T-cell (primary cell): ENCODE data around the gene MCRIP2. TPM values are rescaled to one million over a fixed set of nuclear protein-coding genes. Genes with fewer than 3 reads are reported as not detected.
A peak's percentile ranks its signal among the peaks of the same experiment; 100 is the strongest.

Experiments
- ATAC-seq, 4 experiments: fragments of 200-7000 bp in 3 of 4; fragments of 150-1000 bp in 1 of 4; cut with Tn5 transposase; replicated peaks in 1 of 4; 1 replicate in 3 of 4; 2 replicates in 1 of 4; pipeline ENCODE4 v1.10.0; 2021; ENCODE audit warnings: moderate library complexity in 3 of 4, mild to moderate bottlenecking in 2 of 4, moderate number of reproducible peaks in 1 of 4
- CTCF ChIA-PET, 2 donors: fragments of 300-600 bp; sonication (Branson Sonifier 250); formaldehyde crosslinking; loops; one replicate each; lab custom pipeline; 2022; ENCODE audit warnings: antibody characterized with exemption in 2 of 2; lab: Charles Lee
- POLR2A ChIA-PET, 2 donors: fragments of 300-600 bp; sonication (Branson Sonifier 250); formaldehyde crosslinking; loops; one replicate each; lab custom pipeline; 2022; ENCODE audit warnings: antibody characterized with exemption in 2 of 2; lab: Charles Lee
- DNase-seq, 35 experiments: peaks; one replicate each; pipeline versions ENCODE4 v3.0.0 to v3.0.0-alpha.2; 2013 to 2023
- H3K27ac ChIP-seq: one replicate; pipeline ENCODE4 v1.5.1; 2013; ENCODE audit warnings: low read length
- H3K27me3 ChIP-seq, 2 experiments: replicated peaks in 1 of 2; 1 replicate in 1 of 2; 2 replicates in 1 of 2; pipeline versions ENCODE4 v1.6.1 to v1.7.0; 2013; ENCODE audit warnings: low read length in 1 of 2, mixed read lengths in 1 of 2; ENCODE audit not compliant: control insufficient read depth in 2 of 2, insufficient read depth in 2 of 2; ENCODE audit errors: extremely low read depth in 1 of 2
- H3K36me3 ChIP-seq, 2 donors: 1 replicate in 1 of 2; 2 replicates in 1 of 2; pipeline versions ENCODE4 v1.6.1 to v1.7.0; 2013; ENCODE audit warnings: low read length in 1 of 2; ENCODE audit not compliant: control insufficient read depth in 2 of 2, insufficient read depth in 1 of 2; ENCODE audit errors: extremely low read depth in 1 of 2
- H3K4me1 ChIP-seq, 2 experiments: 1 replicate in 1 of 2; 2 replicates in 1 of 2; pipeline versions ENCODE4 v1.6.1 to v1.7.0; 2013; ENCODE audit warnings: low read length in 2 of 2, mixed read lengths in 1 of 2; ENCODE audit not compliant: insufficient read depth in 2 of 2, control insufficient read depth in 1 of 2; ENCODE audit errors: extremely low read depth in 1 of 2
- H3K4me3 ChIP-seq, 2 donors: 1 replicate in 1 of 2; 2 replicates in 1 of 2; pipeline versions ENCODE4 v1.5.1 to v1.7.0; 2013; ENCODE audit warnings: mild to moderate bottlenecking in 2 of 2, low read length in 1 of 2, moderate library complexity in 1 of 2; ENCODE audit not compliant: control insufficient read depth in 1 of 2; ENCODE audit errors: extremely low read depth in 1 of 2
- H3K9me3 ChIP-seq: 2 replicates; pipeline ENCODE4 v1.7.0; 2013
- H3K27ac Mint-ChIP-seq, 2 donors: one replicate each; pipeline ENCODE4 v1.8.0; 2020 to 2021; ENCODE audit warnings: mild to moderate bottlenecking in 2 of 2, mixed read lengths in 2 of 2
- H3K27me3 Mint-ChIP-seq, 2 donors: one replicate each; pipeline ENCODE4 v1.8.0; 2021 to 2022; ENCODE audit warnings: mixed read lengths in 2 of 2
- H3K36me3 Mint-ChIP-seq: one replicate; pipeline ENCODE4 v1.8.0; 2021; ENCODE audit warnings: mixed read lengths
- H3K4me1 Mint-ChIP-seq, 3 donors: one replicate each; pipeline ENCODE4 v1.8.0; 2020 to 2022; ENCODE audit warnings: mixed read lengths in 3 of 3, mild to moderate bottlenecking in 1 of 3
- H3K4me3 Mint-ChIP-seq, 3 donors: one replicate each; pipeline ENCODE4 v1.8.0; 2020 to 2022; ENCODE audit warnings: mild to moderate bottlenecking in 3 of 3, mixed read lengths in 3 of 3, moderate library complexity in 3 of 3
- H3K9me3 Mint-ChIP-seq, 3 donors: one replicate each; pipeline ENCODE4 v1.8.0; 2020 to 2022; ENCODE audit warnings: mixed read lengths in 3 of 3
- WGBS: methylation state at CpG from one replicate; pipeline ENCODE4 v1.1.5; 2013; ENCODE audit warnings: missing lambda C conversion rate; ENCODE audit not compliant: insufficient coverage; 5-methylcytosine and 5-hydroxymethylcytosine counted together
- total RNA-seq, 35 experiments: library from RNA in 6 of 35; stranded (reverse) in 6 of 35; fragments of 120-200 nt in 1 of 35; gene quantifications; one replicate each; pipeline versions ENCODE4 v1.2.1 to v1.2.4 and lab custom pipeline; 2013 to 2026

Gene MCRIP2
- total RNA-seq, 5 donors from 2014 or later (not counting 1 experiment from before 2014, with no cell fraction given) = 19.1 to 43.0 (median 40.0) TPM

DNA sequence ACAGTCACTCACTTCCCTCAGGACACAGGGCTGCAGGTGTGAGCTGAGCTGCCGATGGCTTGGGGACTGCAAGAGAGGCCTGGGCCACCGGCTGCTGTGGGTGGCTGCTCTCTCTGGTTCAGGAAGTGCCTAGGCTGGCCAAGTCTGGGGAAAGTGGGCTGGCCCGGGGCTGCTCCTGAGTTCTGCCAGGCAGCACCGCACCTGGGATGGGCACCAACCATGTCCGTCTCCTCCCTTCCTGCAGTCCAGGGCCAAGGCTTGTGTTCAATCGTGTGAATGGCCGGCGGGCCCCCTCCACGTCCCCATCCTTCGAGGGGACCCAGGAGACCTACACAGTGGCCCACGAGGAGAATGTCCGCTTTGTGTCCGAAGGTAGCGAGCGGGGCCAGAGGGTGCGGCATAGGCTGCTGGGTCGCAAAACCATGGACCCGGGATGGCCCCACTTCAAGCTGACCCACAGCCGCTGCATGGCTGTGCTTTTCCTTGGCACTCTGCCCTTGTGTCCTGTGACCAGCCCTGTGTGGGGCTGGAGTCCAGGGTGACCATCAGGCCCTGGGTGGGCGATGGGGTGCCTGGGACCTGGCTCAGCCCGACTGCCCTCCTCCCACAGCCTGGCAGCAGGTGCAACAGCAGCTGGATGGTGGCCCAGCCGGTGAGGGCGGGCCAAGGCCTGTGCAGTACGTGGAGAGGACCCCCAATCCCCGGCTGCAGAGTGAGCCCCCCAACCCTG is 5.7 kb downstream of the MCRIP2 start:
- Mint-ChIP-seq H3K27me3 (no peaks in the 10 kb centered on the region), H3K4me1 (peaks cover 9 to 33% (median 24%) of the 10 kb centered on the region in 3 donors), H3K36me3 (no peaks in the 10 kb centered on the region), H3K9me3 (no peaks in the 10 kb centered on the region), H3K27ac (no peak overlapping the region), H3K4me3 (peak overlapping the region in 1 of 3 donors; percentile 28)
- no peak for DNase-seq
- Histone ChIP-seq H3K27me3 (no peaks in the 10 kb centered on the region), H3K27ac (no peak overlapping the region), H3K4me3 (no peak overlapping the region), H3K9me3 (no peaks in the 10 kb centered on the region), H3K36me3 (peaks cover 0 to 7% of the 10 kb centered on the region in 2 donors), H3K4me1 (peaks cover 5 to 36% of the 10 kb centered on the region in 2 experiments)
- WGBS = 93% methylated on average over 20 of the region's 25 CpGs
- no peak for ATAC-seq
- ChIA-PET CTCF (no interaction called here), POLR2A (no interaction called here)

DNA sequence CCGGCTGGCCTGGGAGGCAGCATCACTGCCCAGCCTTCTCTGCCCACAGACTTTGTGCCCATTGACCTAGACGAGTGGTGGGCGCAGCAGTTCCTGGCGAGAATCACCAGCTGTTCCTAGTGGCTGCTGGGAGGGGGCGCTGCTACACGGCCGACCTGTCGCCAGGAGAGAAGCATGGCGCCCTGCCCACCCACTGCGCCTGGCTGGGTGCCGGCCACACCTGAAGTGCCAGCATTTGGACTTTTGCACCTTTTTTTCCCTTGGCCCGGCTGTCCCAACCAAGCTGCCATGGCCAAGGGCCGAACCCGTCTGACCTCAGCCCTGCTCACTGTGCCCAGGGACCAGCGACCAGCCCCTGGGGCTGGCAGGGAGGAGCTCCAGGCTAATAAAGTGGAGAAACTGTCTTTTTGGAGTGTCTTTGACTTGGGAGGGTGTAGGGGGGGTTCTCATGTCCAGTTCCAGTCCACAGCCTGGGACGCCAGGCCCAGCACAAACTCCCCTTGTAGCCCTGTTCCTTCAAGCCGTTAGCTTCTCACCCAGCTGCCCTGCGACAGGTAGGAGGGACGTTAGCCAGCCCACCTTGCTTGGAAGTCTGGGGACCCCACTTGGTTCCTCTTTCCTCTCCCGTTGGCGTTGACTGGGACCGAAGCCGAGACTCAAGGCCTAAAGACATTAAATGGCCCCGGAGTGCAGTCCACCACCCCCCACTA is 6.6 kb downstream of the MCRIP2 start:
- Mint-ChIP-seq H3K9me3 (no peaks in the 10 kb centered on the region), H3K36me3 (no peaks in the 10 kb centered on the region), H3K4me1 (peaks cover 9 to 26% (median 19%) of the 10 kb centered on the region in 3 donors), H3K27me3 (no peaks in the 10 kb centered on the region), H3K4me3 (peak overlapping the region; percentile 68 to 75 (median 68)), H3K27ac (peak overlapping the region; percentile 59 to 61)
- no peaks in the 10 kb centered on the region for H3K27me3 ChIP-seq
- H3K36me3 ChIP-seq = peaks cover 0 to 7% of the 10 kb centered on the region in 2 donors
- ChIA-PET POLR2A (no interaction called here), CTCF (interaction anchor here in 1 of 2 donors (0.6 kb wide), 1 partner anchor 465 kb away, joined by 6 read pairs; no protein-coding TSS in a partner anchor)
- peak overlapping the region; percentile 88 for H3K27ac ChIP-seq
- H3K9me3 ChIP-seq = no peaks in the 10 kb centered on the region
- WGBS = 43% methylated on average over 21 of the region's 24 CpGs
- DNase-seq = peak in 6 of 35 experiments; percentile 25 to 55 (median 34)
- H3K4me3 ChIP-seq = peak overlapping the region; percentile 68 to 74
- H3K4me1 ChIP-seq = peaks cover 5 to 27% of the 10 kb centered on the region in 2 experiments
- no peak for ATAC-seq

GRCh38 chr16:648781-649589 is 7.4 kb downstream of the MCRIP2 start, which contains the start of gene WDR90:
TSS of gene WDR90 (plus strand) at chr16:649365. CDS start at chr16:649417, 52 bp downstream.
- ChIA-PET POLR2A (no interaction called here), CTCF (interaction anchor here in 1 of 2 donors (0.6 kb wide), 1 partner anchor 466 kb away, joined by 6 read pairs; no protein-coding TSS in a partner anchor)
- under 1% methylated on average over 91 of the region's 91 CpGs for WGBS
- DNase-seq = peak; percentile 79 to 95 (median 90)
- peak; percentile 90 to 98 (median 92) for ATAC-seq
- peak within 1 kb of the TSS; percentile 59 to 61 for H3K27ac Mint-ChIP-seq
- H3K9me3 Mint-ChIP-seq = no peaks in the 10 kb centered on the region
- H3K27me3 Mint-ChIP-seq = no peaks in the 10 kb centered on the region
- H3K4me1 ChIP-seq = peaks cover 5 to 27% of the 10 kb centered on the region in 2 experiments
- peak within 1 kb of the TSS; percentile 88 for H3K27ac ChIP-seq
- peak within 1 kb of the TSS; percentile 68 to 75 (median 68) for H3K4me3 Mint-ChIP-seq
- peaks cover 6 to 22% (median 16%) of the 10 kb centered on the region in 3 donors for H3K4me1 Mint-ChIP-seq
- H3K27me3 ChIP-seq = no peaks in the 10 kb centered on the region
- H3K36me3 ChIP-seq = peaks cover 0 to 7% of the 10 kb centered on the region in 2 donors
- H3K4me3 ChIP-seq = peak within 1 kb of the TSS; percentile 68 to 74
- H3K9me3 ChIP-seq = no peaks in the 10 kb centered on the region
- H3K36me3 Mint-ChIP-seq = no peaks in the 10 kb centered on the region

DNA sequence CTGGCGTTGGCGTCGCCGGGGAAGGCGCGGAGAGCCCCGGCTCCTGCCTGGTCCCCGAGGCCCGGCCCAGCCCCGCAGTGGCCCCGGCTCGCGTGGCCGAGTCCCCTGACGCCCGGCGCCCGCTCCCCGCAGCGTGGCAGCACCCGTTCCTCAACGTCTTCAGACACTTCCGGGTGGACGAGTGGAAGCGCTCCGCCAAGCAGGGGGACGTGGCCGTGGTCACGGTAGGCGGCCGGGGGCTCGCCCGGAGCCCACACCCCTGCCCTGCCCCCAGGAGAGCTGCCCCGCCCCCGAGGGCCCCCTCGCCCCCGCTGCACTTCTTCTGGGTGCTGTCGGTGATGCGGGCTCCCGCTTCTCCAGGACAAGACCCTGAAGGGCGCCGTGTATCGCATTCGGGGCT is 8.0 kb downstream of the MCRIP2 start:
- Histone ChIP-seq H3K27ac (no peak overlapping the region), H3K36me3 (peaks cover 0 to 7% of the 10 kb centered on the region in 2 donors), H3K4me3 (peak overlapping the region in 1 of 2 donors; percentile 74), H3K4me1 (peaks cover 5 to 27% of the 10 kb centered on the region in 2 experiments), H3K27me3 (no peaks in the 10 kb centered on the region), H3K9me3 (no peaks in the 10 kb centered on the region)
- ATAC-seq = peak; percentile 2 to 11 (median 8)
- no peaks in the 10 kb centered on the region for H3K9me3 Mint-ChIP-seq
- H3K4me3 Mint-ChIP-seq = peak overlapping the region; percentile 54 to 65 (median 65)
- CTCF ChIA-PET = no interaction called here
- no peaks in the 10 kb centered on the region for H3K27me3 Mint-ChIP-seq
- POLR2A ChIA-PET = no interaction called here
- no peak for DNase-seq
- 5% methylated on average over 37 of the region's 44 CpGs for whole genome bisulfite sequencing
- no peaks in the 10 kb centered on the region for H3K36me3 Mint-ChIP-seq
- H3K4me1 Mint-ChIP-seq = peaks cover 0 to 16% (median 15%) of the 10 kb centered on the region in 3 donors
- H3K27ac Mint-ChIP-seq = no peak overlapping the region

DNA sequence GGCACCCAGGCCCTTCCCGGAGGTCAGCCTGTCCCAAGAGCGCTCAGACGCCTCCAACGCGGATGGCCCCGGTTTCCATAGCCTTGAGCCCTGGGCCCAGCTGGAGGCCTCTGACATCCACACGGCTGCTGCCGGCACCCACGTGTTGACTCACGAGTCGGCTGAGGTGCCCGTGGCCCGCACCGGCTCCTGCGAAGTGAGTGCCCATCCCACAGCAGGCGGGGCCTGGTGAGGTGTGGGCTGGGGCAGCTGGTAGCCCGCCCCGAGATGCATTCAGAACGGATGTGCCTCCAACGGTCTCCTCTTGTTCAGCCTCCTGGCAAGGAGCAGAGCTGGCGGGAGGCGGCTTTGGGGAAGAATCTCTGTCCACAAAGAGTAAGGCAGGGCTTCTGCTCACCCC is 10.2 kb downstream of the MCRIP2 start:
- no peaks in the 10 kb centered on the region for H3K9me3 ChIP-seq
- no peak for DNase-seq
- H3K36me3 ChIP-seq = peaks cover 0 to 7% of the 10 kb centered on the region in 2 donors
- peaks cover 5 to 25% of the 10 kb centered on the region in 2 experiments for H3K4me1 ChIP-seq
- H3K27me3 ChIP-seq = no peaks in the 10 kb centered on the region
- Mint-ChIP-seq H3K4me3 (peak overlapping the region in 1 of 3 donors; percentile 23), H3K27me3 (no peaks in the 10 kb centered on the region), H3K4me1 (peaks cover 0 to 14% (median 13%) of the 10 kb centered on the region in 3 donors), H3K9me3 (no peaks in the 10 kb centered on the region), H3K27ac (no peak overlapping the region), H3K36me3 (no peaks in the 10 kb centered on the region)
- CTCF ChIA-PET = no interaction called here
- 97% methylated on average over 22 of the region's 22 CpGs for WGBS
- H3K27ac ChIP-seq = no peak overlapping the region
- POLR2A ChIA-PET = no interaction called here
- ATAC-seq = no peak
- no peak overlapping the region for H3K4me3 ChIP-seq
